GM12864 (cell line): ENCODE data around the gene MAGEA4.

Experiments
- DNase-seq: peaks from one replicate; pipeline ENCODE4 v3.0.0-alpha.2; 2011; ENCODE audit warnings: low read depth
- H3K4me3 ChIP-seq: 2 replicates; pipeline ENCODE4 v1.5.1; 2011; ENCODE audit warnings: mild to moderate bottlenecking, low read depth, low read length, control low read depth
- TF ChIP-seq, protein P1 (sequence below): IDR thresholded peaks from 2 replicates; pipeline ENCODE4 v1.5.1; 2011; ENCODE audit warnings: low read depth, mild to moderate bottlenecking, moderate library complexity, low read length, control low read depth, inconsistent platforms; ENCODE audit errors: missing control alignments

MAGEA4 gene, protein sequence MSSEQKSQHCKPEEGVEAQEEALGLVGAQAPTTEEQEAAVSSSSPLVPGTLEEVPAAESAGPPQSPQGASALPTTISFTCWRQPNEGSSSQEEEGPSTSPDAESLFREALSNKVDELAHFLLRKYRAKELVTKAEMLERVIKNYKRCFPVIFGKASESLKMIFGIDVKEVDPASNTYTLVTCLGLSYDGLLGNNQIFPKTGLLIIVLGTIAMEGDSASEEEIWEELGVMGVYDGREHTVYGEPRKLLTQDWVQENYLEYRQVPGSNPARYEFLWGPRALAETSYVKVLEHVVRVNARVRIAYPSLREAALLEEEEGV

DNA sequence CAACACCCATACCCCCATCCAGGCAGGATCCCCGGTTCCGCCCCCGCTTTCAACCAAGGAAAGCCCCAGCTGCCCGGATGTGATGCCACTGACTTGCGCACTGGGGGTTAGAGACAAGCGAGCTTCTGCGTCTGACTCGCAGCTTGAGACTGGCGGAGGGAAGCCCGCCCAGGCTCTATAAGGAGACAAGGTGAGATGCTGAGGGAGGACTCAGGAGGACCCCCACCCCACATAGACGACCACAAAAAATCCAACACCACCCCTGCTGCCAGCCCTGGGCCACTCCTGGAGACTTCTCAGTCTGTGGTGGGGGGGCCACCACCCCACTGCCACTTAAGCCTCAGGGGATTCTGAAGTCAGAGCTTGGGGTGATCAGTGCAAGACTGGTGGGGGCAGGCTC is at the start of gene MAGEA4:
Gene MAGEA4 (plus strand): TSS at position 110 of the 400 bp plus-strand sequence. CDS start 10,776 bp downstream, outside the sequence.
- TF ChIP-seq, protein P1, sequence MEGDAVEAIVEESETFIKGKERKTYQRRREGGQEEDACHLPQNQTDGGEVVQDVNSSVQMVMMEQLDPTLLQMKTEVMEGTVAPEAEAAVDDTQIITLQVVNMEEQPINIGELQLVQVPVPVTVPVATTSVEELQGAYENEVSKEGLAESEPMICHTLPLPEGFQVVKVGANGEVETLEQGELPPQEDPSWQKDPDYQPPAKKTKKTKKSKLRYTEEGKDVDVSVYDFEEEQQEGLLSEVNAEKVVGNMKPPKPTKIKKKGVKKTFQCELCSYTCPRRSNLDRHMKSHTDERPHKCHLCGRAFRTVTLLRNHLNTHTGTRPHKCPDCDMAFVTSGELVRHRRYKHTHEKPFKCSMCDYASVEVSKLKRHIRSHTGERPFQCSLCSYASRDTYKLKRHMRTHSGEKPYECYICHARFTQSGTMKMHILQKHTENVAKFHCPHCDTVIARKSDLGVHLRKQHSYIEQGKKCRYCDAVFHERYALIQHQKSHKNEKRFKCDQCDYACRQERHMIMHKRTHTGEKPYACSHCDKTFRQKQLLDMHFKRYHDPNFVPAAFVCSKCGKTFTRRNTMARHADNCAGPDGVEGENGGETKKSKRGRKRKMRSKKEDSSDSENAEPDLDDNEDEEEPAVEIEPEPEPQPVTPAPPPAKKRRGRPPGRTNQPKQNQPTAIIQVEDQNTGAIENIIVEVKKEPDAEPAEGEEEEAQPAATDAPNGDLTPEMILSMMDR = no peak
- no peak for DNase-seq
- no peak within 1 kb of the TSS for H3K4me3 ChIP-seq

DNA sequence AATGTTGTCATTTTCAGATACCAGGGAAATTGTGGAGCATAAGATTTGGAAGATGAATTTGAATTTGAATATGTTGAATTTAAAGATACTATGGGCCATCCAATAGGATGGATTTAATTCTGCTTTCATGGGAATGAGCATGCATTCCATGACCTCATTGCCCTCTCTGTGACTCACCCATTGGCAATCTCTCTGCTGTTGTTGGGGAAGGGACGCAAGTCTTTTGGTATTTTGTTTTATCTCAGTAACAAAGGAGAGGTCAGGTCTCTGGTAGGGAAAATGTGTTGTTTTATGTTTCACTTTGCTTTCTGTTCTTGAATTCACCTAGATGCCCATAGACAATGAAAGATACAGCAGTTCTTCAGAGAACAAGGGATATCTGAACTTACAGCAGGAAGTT is 42.1 kb upstream of the MAGEA4 start:
- TF ChIP-seq, protein P1 = no peak
- no peak for DNase-seq
- H3K4me3 ChIP-seq = no peak overlapping the region

DNA sequence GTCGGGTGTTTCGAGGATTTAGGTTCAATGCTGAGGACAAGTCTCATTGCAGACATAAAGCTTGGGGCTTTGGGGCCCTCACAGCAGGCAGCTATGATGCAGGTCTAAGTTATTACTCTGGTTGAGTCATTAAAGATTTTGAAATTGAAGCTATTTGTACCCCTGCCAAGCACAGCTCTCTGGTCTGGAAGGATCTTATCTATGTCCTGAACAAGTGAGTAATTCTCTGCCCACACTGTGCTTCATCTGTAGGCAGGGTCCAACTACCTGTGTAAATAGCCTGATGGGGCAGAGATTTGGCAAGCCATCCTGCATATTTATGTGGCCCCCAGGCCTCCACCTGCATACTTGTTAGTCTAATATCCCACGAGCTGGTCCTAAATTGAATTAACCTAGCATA is 41.4 kb upstream of the MAGEA4 start:
- DNase-seq = no peak
- H3K4me3 ChIP-seq = no peak overlapping the region
- TF ChIP-seq, protein P1 = no peak

DNA sequence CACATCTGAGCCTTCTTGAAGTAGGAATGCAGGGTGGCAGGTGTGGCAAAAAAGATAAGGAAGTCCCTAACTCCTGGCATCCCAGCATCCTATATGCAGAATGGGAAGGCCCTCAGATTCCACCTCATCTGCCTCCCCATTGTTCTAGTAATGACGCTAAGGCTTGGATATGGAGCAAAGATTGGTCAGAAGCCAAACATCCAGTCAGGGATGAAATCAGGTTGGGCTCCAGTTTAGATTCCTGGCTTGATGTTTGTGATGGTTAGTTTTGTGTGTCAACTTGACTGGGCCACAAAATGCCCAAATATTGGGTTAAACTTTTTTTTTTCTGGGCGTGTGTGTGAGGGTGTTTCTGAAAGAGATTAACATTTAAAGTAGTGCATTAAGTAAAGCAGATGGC is 39.6 kb upstream of the MAGEA4 start:
- DNase-seq = no peak
- TF ChIP-seq, protein P1 = no peak

DNA sequence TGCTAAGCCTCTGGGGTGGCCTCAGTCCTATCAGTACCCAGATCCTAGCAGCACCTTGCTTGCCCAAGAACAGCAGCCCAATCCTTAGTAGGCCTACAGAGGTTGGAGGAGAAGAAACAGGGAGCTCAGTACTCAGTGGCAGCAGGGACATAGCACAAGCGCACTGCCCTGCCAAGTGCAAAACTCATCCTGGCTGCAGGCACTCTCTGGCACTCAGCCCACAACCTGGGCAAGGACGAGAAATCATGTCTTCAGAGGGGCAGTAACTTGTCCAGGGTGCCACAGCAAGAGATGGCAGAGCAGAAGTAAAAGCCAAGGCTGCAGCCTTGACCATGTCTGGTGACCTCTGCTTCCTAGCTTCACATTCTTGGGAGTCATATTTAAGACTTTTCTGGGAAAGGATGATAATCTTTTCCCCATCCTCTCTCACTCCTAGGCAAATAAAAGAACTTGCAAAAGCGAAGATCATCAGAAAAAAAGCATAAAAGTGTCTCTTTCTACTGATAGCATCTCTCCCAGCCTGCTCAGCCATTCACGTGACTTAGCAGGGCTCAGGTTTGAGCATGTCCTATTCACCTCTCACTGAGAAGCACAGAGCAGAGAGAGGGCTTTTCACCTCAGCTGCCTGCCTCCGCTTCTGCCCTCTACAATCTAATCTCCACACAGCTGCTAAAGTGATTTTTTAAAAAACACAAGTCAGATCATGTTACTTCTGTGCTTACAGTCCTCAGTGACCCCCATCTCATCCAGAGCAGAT is 37.2 kb upstream of the MAGEA4 start:
- TF ChIP-seq, protein P1 = no peak
- no peak overlapping the region for H3K4me3 ChIP-seq
- no peak for DNase-seq

More for the DNA sequence above, 39.6 kb upstream of the MAGEA4 start:
- no peak overlapping the region for H3K4me3 ChIP-seq

DNA sequence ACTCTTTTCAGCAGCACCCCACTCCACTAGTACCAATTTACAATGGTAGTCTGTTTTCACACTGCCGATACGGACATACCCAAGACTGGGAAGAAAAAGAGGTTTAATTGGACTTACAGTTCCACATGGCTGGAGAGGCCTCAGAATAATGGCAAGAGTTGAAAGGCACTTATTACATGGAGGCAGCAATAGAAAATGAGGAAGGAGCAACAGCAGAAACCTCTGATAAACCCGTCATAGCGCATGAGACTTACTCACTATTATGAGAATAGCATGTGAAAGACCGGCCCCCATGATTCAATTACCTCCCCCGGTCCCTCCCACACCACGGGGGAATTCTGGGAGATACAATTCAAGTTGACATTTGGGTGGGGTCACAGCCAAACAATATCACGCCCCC is 34.1 kb upstream of the MAGEA4 start:
- TF ChIP-seq, protein P1 = no peak
- no peak overlapping the region for H3K4me3 ChIP-seq
- no peak for DNase-seq
